A549 treated with ZK216348 at 1 μM for 4 hours (cell line): Measurements from ENCODE around the gene PRSS36. TPM values are rescaled to one million over a fixed set of nuclear protein-coding genes. Genes with fewer than 3 reads are reported as not detected.

Experiments
- total RNA-seq: library from RNA; stranded (reverse); fragments of 200-300 nt; extraction: Qiagen RNA extraction; gene quantifications from 5 replicates; pipeline ENCODE4 v1.2.3, GENCODE V29; 2022; ENCODE audit warnings: low read depth

The PRSS36 gene
- total RNA-seq: 0.83 to 2.0 TPM (median 0.93 TPM) in 5 replicates

GRCh38 chr16:31149894-31150890 lies at the start of gene PRSS36:
Gene PRSS36, minus strand, starts transcription at chr16:31150066. Its CDS starts 31 bp downstream, at chr16:31150035.

GRCh38 chr16:31179747-31180459 lies 30.0 kb upstream of the PRSS36 start, which contains the start of gene FUS:
Gene FUS, plus strand, starts transcription at chr16:31180139. Its CDS starts 76 bp downstream, at chr16:31180215.

DNA sequence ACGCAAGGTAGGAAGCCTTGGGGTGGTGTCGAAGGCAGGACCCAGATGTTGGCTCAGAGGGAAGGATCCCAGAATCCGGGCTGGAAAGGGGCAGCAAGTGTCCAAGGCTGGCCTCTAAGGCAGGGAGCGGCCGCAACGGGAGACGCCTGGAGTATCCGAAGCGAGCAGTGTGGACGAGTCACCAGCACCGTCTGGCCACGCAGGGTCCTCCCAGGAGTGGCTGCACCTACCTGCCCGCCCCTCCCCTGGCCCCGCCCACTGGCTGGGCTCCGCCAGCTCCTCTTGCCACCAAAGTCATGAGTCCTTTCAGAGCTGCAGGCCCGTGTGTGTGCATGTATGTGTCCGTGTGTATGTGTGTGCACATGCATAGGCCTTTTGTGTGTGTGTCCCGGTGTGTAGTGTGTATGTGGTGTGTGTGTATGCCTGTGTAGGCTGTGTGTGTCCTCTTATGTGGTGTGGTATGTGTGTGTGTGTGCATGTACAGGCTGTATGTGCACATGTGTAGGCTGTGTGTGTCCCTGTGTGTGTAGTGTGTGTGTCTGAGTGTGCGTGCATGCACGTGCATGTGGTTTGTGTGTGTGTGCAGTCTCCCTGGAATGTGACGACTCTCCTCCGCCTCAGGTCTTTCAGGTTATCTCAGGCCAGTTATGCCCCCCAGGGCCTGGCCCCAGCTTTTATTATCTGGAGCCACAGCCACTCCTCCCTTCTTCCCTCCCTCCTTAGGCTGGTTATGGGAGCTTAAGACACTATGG lies 14.2 kb downstream of the PRSS36 start, which contains the start of gene PRSS8:
TSS of gene PRSS8 (minus strand) at position 193 of the 752 bp plus-strand sequence. CDS start 229 bp downstream, outside the sequence.

GRCh38 chr16:31117384-31118222 lies 32.3 kb downstream of the PRSS36 start, which contains the start of gene KAT8:
Gene KAT8, plus strand, starts transcription at chr16:31117664. Its CDS starts 18 bp downstream, at chr16:31117682.

DNA sequence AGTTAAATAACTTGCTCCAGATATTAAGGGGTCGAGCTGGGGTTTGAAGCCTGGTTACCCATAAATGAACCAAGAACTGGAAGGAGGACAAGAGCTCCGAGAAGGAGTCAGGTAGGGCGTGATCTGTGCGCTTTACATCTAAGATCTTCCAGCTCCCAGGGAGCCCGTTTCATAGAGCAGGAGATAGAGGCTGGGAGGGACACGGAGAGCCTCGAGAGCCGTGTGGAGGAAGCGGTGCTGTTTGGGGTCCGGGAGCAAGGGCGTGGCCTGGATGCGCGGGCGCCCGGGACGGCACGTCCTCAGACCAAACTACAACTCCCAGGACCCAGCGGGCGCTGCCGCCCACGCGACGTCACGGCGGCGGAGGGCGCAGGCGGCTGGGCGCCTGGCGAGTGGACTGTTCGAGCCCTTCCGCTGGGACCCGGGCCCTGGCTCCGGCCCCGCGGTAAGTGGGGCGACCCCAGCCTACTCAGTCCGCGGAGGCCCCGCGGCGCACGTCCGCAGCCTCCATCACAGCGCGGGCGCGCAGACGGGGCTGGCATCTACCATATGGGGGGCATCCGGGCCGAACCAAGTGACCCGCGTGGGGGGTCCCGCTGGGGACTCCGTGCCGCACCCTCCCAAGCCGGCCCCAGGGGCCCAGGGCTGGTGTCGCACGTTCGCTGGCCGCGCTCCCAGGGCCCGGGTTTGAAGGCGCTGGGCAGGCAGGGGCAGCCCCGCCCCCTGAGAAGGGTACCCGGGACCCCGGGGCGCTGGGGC lies 41.7 kb downstream of the PRSS36 start, which contains the start of gene BCKDK:
TSS of gene BCKDK (plus strand) at position 352 of the 759 bp plus-strand sequence. CDS start 838 bp downstream, outside the sequence.

GRCh38 chr16:31094424-31095120 lies 55.3 kb downstream of the PRSS36 start, which contains the start of gene VKORC1:
Gene VKORC1, minus strand, starts transcription at chr16:31094797. Its CDS starts 68 bp downstream, at chr16:31094729.

Other genes starting within 250 kb of the PRSS36 start
- 8.6 to 23.7 TPM (median 22.0 TPM) in 5 replicates for gene FBXL19, start 226.5 kb downstream of the PRSS36 start, total RNA-seq
- 8.1 to 18.1 TPM (median 12.5 TPM) in 5 replicates for gene ORAI3, start 201.0 kb downstream of the PRSS36 start, total RNA-seq
- gene SETD1A, start 192.3 kb downstream of the PRSS36 start, total RNA-seq: 12.6 to 22.9 TPM (median 21.6 TPM) in 5 replicates
- gene HSD3B7, start 164.9 kb downstream of the PRSS36 start, total RNA-seq: 9.5 to 18.2 TPM (median 13.8 TPM) in 5 replicates
- gene STX1B, start 139.4 kb downstream of the PRSS36 start, total RNA-seq: 1.6 to 2.9 TPM (median 1.8 TPM) in 5 replicates
- 48.5 to 73.3 TPM (median 68.5 TPM) in 5 replicates for gene STX4, start 116.5 kb downstream of the PRSS36 start, total RNA-seq
- 7.2 to 21.8 TPM (median 16.1 TPM) in 5 replicates for gene ZNF668, start 75.8 kb downstream of the PRSS36 start, total RNA-seq
- 5.1 to 13.5 TPM (median 11.6 TPM) in 5 replicates for gene ZNF646, start 75.6 kb downstream of the PRSS36 start, total RNA-seq
- 0.59 to 2.0 TPM (median 1.3 TPM) in 5 replicates for gene PRSS53, start 61.1 kb downstream of the PRSS36 start, total RNA-seq
- 86.0 to 147 TPM (median 138 TPM) in 5 replicates for gene VKORC1, start 55.3 kb downstream of the PRSS36 start, total RNA-seq
- gene BCKDK, start 41.7 kb downstream of the PRSS36 start, total RNA-seq: 31.9 to 56.2 TPM (median 47.4 TPM) in 5 replicates
- 32.5 to 46.4 TPM (median 43.1 TPM) in 5 replicates for gene KAT8, start 32.4 kb downstream of the PRSS36 start, total RNA-seq
- 0.80 to 1.2 TPM (median 0.91 TPM) in 5 replicates for gene PRSS8, start 14.3 kb downstream of the PRSS36 start, total RNA-seq
- gene FUS, start 30.1 kb upstream of the PRSS36 start, total RNA-seq: 500 to 693 TPM (median 524 TPM) in 5 replicates
- gene PYCARD, start 52.7 kb upstream of the PRSS36 start, total RNA-seq: 22.6 to 44.7 TPM (median 37.8 TPM) in 5 replicates
- 0.06 to 0.12 TPM (median 0.09 TPM) in 3 of 5 replicates, not detected in the others for gene TRIM72, start 64.1 kb upstream of the PRSS36 start, total RNA-seq
- gene PYDC1, start 67.1 kb upstream of the PRSS36 start, total RNA-seq: not detected in 5 replicates
- gene ITGAM, start 109.9 kb upstream of the PRSS36 start, total RNA-seq: 0.92 to 3.6 TPM (median 1.8 TPM) in 5 replicates
- 0.89 to 1.9 TPM (median 1.2 TPM) in 5 replicates for gene ITGAX, start 205.1 kb upstream of the PRSS36 start, total RNA-seq
- 0.04 TPM in 1 of 5 replicates, not detected in the others for gene ITGAD, start 243.3 kb upstream of the PRSS36 start, total RNA-seq